Bronchial smooth muscle cell (primary cell): Measurements from ENCODE around the gene ZNF180. TPM values are rescaled to one million over a fixed set of nuclear protein-coding genes. Genes with fewer than 3 reads are reported as not detected.

ENCODE experiments used
- total RNA-seq: library from RNA; depleted of rRNA; stranded (reverse); fragments of >200 nt; gene quantifications from 2 replicates; pipeline ENCODE4 v1.2.1, GENCODE V29; 2014

The ZNF180 gene
- 5.8 and 7.9 TPM in 2 replicates for total RNA-seq

GRCh38 chr19:44499962-44500949 lies at the start of gene ZNF180:
ZNF180 (minus strand) TSS chr19:44500522; CDS start chr19:44497334, 3,188 bp downstream.

GRCh38 chr19:44529536-44529935 lies 29.2 kb upstream of the ZNF180 start, which contains the start of gene CEACAM20:
CEACAM20 (minus strand) TSS chr19:44529675; CDS start chr19:44529509, 166 bp downstream.

DNA sequence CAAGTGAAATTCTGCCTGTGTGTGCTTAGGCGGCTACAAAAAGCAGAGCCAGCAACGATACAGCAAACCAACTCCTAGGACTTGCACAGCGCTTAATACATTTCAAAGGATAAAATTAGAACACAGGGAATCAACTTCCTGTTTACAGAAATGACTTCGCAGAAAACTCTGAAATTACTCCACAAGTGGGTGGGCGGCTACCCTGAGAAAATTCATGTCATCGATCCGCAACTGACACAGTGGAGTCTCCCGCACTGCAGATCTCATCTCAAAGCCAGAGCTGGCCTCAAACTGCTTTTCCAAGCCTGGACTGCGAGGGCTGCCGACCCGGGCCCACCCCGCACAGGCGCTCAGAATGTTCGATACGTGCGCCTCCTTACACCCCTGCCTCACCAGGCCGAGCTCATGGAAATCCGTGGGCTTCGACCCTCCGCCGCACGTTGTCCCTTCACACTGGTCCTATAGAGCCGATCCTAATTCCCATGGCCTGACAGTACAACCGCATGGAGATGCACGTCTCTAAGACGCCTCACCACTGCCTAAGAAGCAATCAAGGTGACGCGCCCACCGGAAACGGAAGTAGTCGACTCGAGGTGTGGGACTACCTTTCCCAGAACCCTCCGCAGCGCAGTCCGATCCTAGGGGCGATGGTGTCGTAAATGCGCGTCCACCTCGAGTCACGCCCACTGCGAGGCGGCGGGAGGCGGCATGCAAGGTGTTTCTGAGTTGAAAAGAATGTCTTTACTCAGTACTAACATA lies 52.2 kb downstream of the ZNF180 start, which contains the start of gene ZNF229:
ZNF229 (minus strand) TSS at position 557 of the 759 bp plus-strand sequence. CDS start 5,625 bp downstream, outside the sequence.

Other genes starting within 250 kb of the ZNF180 start
- 0.60 and 1.7 TPM in 2 replicates for gene ZNF233, start 240.6 kb downstream of the ZNF180 start, total RNA-seq
- 3.8 and 3.9 TPM in 2 replicates for gene ZNF235, start 195.5 kb downstream of the ZNF180 start, total RNA-seq
- gene ZNF112, start 143.8 kb downstream of the ZNF180 start, total RNA-seq: 9.3 and 9.4 TPM in 2 replicates
- 3.2 and 3.9 TPM in 2 replicates for gene ZNF285, start 98.9 kb downstream of the ZNF180 start, total RNA-seq
- gene ZNF229, start 52.0 kb downstream of the ZNF180 start, total RNA-seq: 18.0 and 32.2 TPM in 2 replicates
- not detected in 2 replicates for gene CEACAM20, start 29.2 kb upstream of the ZNF180 start, total RNA-seq
- not detected in 2 replicates for gene IGSF23, start 113.0 kb upstream of the ZNF180 start, total RNA-seq
- 13.9 and 14.7 TPM in 2 replicates for gene PVR, start 143.4 kb upstream of the ZNF180 start, total RNA-seq
- 0.26 and 0.95 TPM in 2 replicates for gene CEACAM19, start 171.0 kb upstream of the ZNF180 start, total RNA-seq
- 0.09 TPM in 1 of 2 replicates, not detected in the other for gene CEACAM16, start 198.6 kb upstream of the ZNF180 start, total RNA-seq
- 5.0 and 12.5 TPM in 2 replicates for gene BCL3, start 248.2 kb upstream of the ZNF180 start, total RNA-seq